ENCODE results near the gene FAM25C.
"Not testable (repeated sequence)": the region's sequence is repeated elsewhere in the genome, so short reads cannot be mapped to it uniquely, and the experiment has no call there.

Gene FAM25C

DNA sequence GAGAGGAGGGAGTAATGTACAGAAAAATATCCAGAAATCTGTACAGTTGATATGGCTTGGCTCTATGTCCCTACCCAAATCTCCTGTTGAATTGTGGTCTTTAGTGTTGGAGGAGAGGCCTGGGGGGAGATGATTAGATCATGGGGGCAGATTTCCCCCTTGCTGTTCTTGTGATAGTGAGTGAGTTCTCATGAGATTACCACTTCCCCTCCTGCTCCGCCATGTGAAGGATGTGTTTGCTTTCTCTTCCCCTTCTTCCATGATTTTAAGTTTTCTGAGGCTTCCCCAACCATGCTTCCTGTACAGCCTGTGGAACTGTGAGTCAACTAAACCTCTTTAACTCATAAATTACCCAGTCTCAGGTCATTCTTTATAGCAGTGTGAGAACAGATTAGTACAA is 52.2 kb downstream of the FAM25C start:
- DNase-seq, result not testable (repeated sequence)

Data from stimulated activated naive CD4-positive, alpha-beta T cell (primary cell).